Spleen (tissue), 7 donors: ENCODE data around the gene RPL7A.

Source experiments
- CTCF ChIP-seq, 11 experiments: fragments of 200-600 bp in 7 of 11; fragments of 450-650 bp in 4 of 11; sonication (generic) in 4 of 11; IDR thresholded peaks in 8 of 11; conservative IDR thresholded peaks in 3 of 11; 1 replicate in 7 of 11; 2 replicates in 4 of 11; pipeline versions ENCODE4 v1.4.0 to v1.8.0; 2016 to 2021; ENCODE audit warnings: antibody characterized with exemption in 11 of 11, inconsistent platforms in 4 of 11, mild to moderate bottlenecking in 1 of 11
- POLR2A ChIP-seq, 3 donors: fragments of 450-650 bp; IDR thresholded peaks; one replicate each; pipeline ENCODE4 v1.5.1; 2017; ENCODE audit warnings: antibody characterized with exemption in 3 of 3, mild to moderate bottlenecking in 1 of 3
- donor health status: DM: no; HTN: no; CAD: no; lungs with moderate emphysema.
- donor health status: DM: no; HTN: no; CAD: no.
- donor health status: DM: no; HTN: no; CAD: no.

- TF ChIP-seq POLR2A (IDR thresholded peaks at IDR 0.05) (no peak), CTCF (IDR thresholded peaks at IDR 0.05 in 8 of 11, conservative IDR thresholded peaks at IDR 0.05 in 3 of 11) (no peak)
These were observed 42.7 kb downstream of the RPL7A start for GRCh38 chr9:133390713-133391112.
